K562 (cell line): ENCODE results near the gene PIH1D1. TPM values are rescaled to one million over a fixed set of nuclear protein-coding genes. Genes with fewer than 3 reads are reported as not detected.

Experiments
- CBX3 ChIP-seq, 2 experiments: IDR thresholded peaks; 1 replicate in 1 of 2; 2 replicates in 1 of 2; pipeline ENCODE4 v1.6.1; 2012; ENCODE audit warnings: inconsistent platforms in 2 of 2, low read length in 2 of 2, borderline replicate concordance in 1 of 2, control low read depth in 1 of 2
- CREB1 ChIP-seq, 2 experiments: sonication (generic) in 1 of 2; formaldehyde crosslinking in 1 of 2; IDR thresholded peaks; 2 replicates each; pipeline versions ENCODE4 v1.6.1 to v1.8.0; 2012 to 2022; ENCODE audit warnings: inconsistent platforms in 1 of 2, mild to moderate bottlenecking in 1 of 2, missing genetic modification reagents in 1 of 2, moderate library complexity in 1 of 2
- ETV5 ChIP-seq: sonication (generic); formaldehyde crosslinking; IDR thresholded peaks from 2 replicates; pipeline ENCODE4 v1.4.0; 2020; ENCODE audit warnings: low read depth, mild to moderate bottlenecking, missing genetic modification reagents
- HDAC8 ChIP-seq: fragments of 450-650 bp; IDR thresholded peaks from 2 replicates; pipeline ENCODE4 v1.6.1; 2016; ENCODE audit warnings: mild to moderate bottlenecking, missing genetic modification characterization, moderate library complexity, missing compliant biosample characterization
- HEY1 ChIP-seq: fragments of 250-450 bp; sonication (Bioruptor Pico); IDR thresholded peaks from 2 replicates; pipeline ENCODE4 v1.5.0; 2020; ENCODE audit warnings: mild to moderate bottlenecking, moderate library complexity, borderline replicate concordance
- IFI16 ChIP-seq: fragments of 250-450 bp; sonication (Bioruptor Pico); IDR thresholded peaks from 2 replicates; pipeline ENCODE4 v2.1.2; 2022; ENCODE audit warnings: mild to moderate bottlenecking, inconsistent platforms
- KDM4B ChIP-seq, 2 experiments: fragments of 450-650 bp in 1 of 2; sonication (generic) in 1 of 2; IDR thresholded peaks; 2 replicates each; pipeline ENCODE4 v1.6.1; 2016 to 2017; ENCODE audit warnings: borderline replicate concordance in 2 of 2, antibody characterized with exemption in 1 of 2, low read depth in 1 of 2, mild to moderate bottlenecking in 1 of 2
- KLF16 ChIP-seq: IDR thresholded peaks from 2 replicates; pipeline ENCODE4 v1.6.1; 2016; ENCODE audit warnings: antibody characterized with exemption
- KLF6 ChIP-seq: fragments of 250-450 bp; sonication (Bioruptor Pico); IDR thresholded peaks from 2 replicates; pipeline ENCODE4 v1.4.0; 2020; ENCODE audit warnings: mild to moderate bottlenecking, moderate library complexity, borderline replicate concordance
- MAX ChIP-seq: sonication (generic); formaldehyde crosslinking; IDR thresholded peaks from 2 replicates; pipeline ENCODE4 v1.9.0; 2022; ENCODE audit warnings: mild to moderate bottlenecking, missing genetic modification reagents
- MBD2 ChIP-seq: sonication (generic); IDR thresholded peaks from 2 replicates; pipeline ENCODE4 v1.6.1; 2016; ENCODE audit warnings: low read depth, borderline replicate concordance
- MITF ChIP-seq: IDR thresholded peaks from 2 replicates; pipeline ENCODE4 v1.6.1; 2014; ENCODE audit warnings: antibody characterized with exemption
- MNT ChIP-seq, 2 experiments: fragments of 450-650 bp; conservative IDR thresholded peaks; 2 replicates each; pipeline ENCODE4 v1.6.1; 2017; ENCODE audit warnings: mild to moderate bottlenecking in 2 of 2, moderate library complexity in 2 of 2
- PHB ChIP-seq: fragments of 250-450 bp; sonication (Bioruptor Pico); IDR thresholded peaks from 2 replicates; pipeline ENCODE4 v1.5.0; 2021
- POLR2A ChIP-seq: fragments of 450-650 bp; conservative IDR thresholded peaks from 2 replicates; pipeline ENCODE4 v1.6.1; 2016
- SRSF3 ChIP-seq: fragments of 200-400 bp; formaldehyde crosslinking; IDR thresholded peaks from 2 replicates; pipeline ENCODE4 v1.6.1; 2016; ENCODE audit warnings: mild to moderate bottlenecking, low read length, moderate library complexity; ENCODE audit not compliant: insufficient read depth
- STAT5A ChIP-seq: IDR thresholded peaks from 2 replicates; pipeline ENCODE4 v1.6.1; 2012; ENCODE audit warnings: low read length, inconsistent platforms, borderline replicate concordance
- ZBTB8A ChIP-seq: fragments of 450-650 bp; IDR thresholded peaks from 2 replicates; pipeline ENCODE4 v1.6.1; 2018; ENCODE audit warnings: mild to moderate bottlenecking, moderate library complexity; ENCODE audit not compliant: partially characterized antibody
- ZNF384 ChIP-seq: IDR thresholded peaks from 2 replicates; pipeline ENCODE4 v1.6.1; 2012; ENCODE audit warnings: low read depth, low read length, improper control_type of control experiment
- ZNF584 ChIP-seq: fragments of 200-800 bp; sonication (Bioruptor generic); IDR thresholded peaks from 2 replicates; pipeline ENCODE4 v1.6.1; 2016; ENCODE audit warnings: low read depth, mild to moderate bottlenecking, missing genetic modification characterization, missing compliant biosample characterization
- polyA plus RNA-seq, 8 experiments: library from polyadenylated mRNA; depleted of rRNA in 4 of 8; stranded (reverse) in 5 of 8; unstranded in 3 of 8; fragments of >200 nt; fragmentation: Nextera tagmentation in 2 of 8; fragmentation: Illumina TruSeq in 1 of 8; extraction: Ambion mirVana in 2 of 8; extraction: Trizol in 1 of 8; gene quantifications; 2 replicates each; pipeline versions ENCODE4 v1.2.1 to v1.2.3, GENCODE V29; 2011 to 2014; ENCODE audit warnings: inconsistent platforms in 1 of 8, missing spikeins in 1 of 8
- total RNA-seq, 7 experiments: library from RNA; depleted of rRNA in 6 of 7; stranded (reverse); fragments of >200 nt in 6 of 7; fragmentation: Illumina TruSeq in 2 of 7; extraction: Trizol in 2 of 7; gene quantifications; 2 replicates each; pipeline versions ENCODE4 v1.2.1 to v1.2.3, GENCODE V29; 2011 to 2021; ENCODE audit warnings: low replicate concordance in 1 of 7
- TF ChIP-seq, protein P1 (sequence below): fragments of 250-450 bp; sonication (Bioruptor Pico); IDR thresholded peaks from 2 replicates; pipeline ENCODE4 v1.5.0; 2020; ENCODE audit warnings: mild to moderate bottlenecking
- TF ChIP-seq, protein P2 (sequence below): fragments of 250-450 bp; sonication (Bioruptor Pico); IDR thresholded peaks from 2 replicates; pipeline ENCODE4 v1.8.0; 2022; ENCODE audit warnings: inconsistent platforms

PIH1D1 gene
- total and polyA plus RNA-seq, 9 of the 15 experiments (the other 6 are each of a cell fraction or from before 2014, with no cell fraction given), result 26.5 to 224 (median 137) TPM

GRCh38 chr19:49487277-49488045 is 35.8 kb upstream of the PIH1D1 start, which contains the start of gene RPL13A (continued):
- no peak for TF ChIP-seq STAT5A
- TF ChIP-seq PHB (CRISPR knock-in tag), result no peak
- TF ChIP-seq KLF16, result no peak
- peak; percentile 88 to 89 for TF ChIP-seq MNT (conservative IDR thresholded peaks at IDR 0.05)
- no peak for TF ChIP-seq ZBTB8A
- no peak for TF ChIP-seq CBX3 (IDR thresholded peaks at IDR 0.05; ENCODE audit: borderline replicate concordance in 1 of 2, low read length in 2 of 2)
- peak; percentile 96 for TF ChIP-seq CREB1 (IDR thresholded peaks at IDR 0.05)
- TF ChIP-seq CREB1 (CRISPR knock-in tag; IDR thresholded peaks at IDR 0.05), result peak; percentile 90
- peak; percentile 93 for TF ChIP-seq MAX (CRISPR knock-in tag)
- TF ChIP-seq MITF, result peak; percentile 69; the same call in 1 of the 2 replicates
- TF ChIP-seq KLF6 (CRISPR knock-in tag), result no peak
- TF ChIP-seq, protein P1, sequence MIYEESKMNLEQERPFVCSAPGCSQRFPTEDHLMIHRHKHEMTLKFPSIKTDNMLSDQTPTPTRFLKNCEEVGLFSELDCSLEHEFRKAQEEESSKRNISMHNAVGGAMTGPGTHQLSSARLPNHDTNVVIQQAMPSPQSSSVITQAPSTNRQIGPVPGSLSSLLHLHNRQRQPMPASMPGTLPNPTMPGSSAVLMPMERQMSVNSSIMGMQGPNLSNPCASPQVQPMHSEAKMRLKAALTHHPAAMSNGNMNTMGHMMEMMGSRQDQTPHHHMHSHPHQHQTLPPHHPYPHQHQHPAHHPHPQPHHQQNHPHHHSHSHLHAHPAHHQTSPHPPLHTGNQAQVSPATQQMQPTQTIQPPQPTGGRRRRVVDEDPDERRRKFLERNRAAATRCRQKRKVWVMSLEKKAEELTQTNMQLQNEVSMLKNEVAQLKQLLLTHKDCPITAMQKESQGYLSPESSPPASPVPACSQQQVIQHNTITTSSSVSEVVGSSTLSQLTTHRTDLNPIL (CRISPR knock-in tag), result peak; percentile 53; the same call in 1 of the 2 replicates
- no peak for TF ChIP-seq HDAC8 (tag)
- TF ChIP-seq, protein P2, sequence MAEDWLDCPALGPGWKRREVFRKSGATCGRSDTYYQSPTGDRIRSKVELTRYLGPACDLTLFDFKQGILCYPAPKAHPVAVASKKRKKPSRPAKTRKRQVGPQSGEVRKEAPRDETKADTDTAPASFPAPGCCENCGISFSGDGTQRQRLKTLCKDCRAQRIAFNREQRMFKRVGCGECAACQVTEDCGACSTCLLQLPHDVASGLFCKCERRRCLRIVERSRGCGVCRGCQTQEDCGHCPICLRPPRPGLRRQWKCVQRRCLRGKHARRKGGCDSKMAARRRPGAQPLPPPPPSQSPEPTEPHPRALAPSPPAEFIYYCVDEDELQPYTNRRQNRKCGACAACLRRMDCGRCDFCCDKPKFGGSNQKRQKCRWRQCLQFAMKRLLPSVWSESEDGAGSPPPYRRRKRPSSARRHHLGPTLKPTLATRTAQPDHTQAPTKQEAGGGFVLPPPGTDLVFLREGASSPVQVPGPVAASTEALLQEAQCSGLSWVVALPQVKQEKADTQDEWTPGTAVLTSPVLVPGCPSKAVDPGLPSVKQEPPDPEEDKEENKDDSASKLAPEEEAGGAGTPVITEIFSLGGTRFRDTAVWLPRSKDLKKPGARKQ (CRISPR knock-in tag), result no peak
- no peak for TF ChIP-seq IFI16 (CRISPR knock-in tag)
- TF ChIP-seq ZNF384, result no peak
- TF ChIP-seq ETV5 (CRISPR knock-in tag), result no peak
- TF ChIP-seq KDM4B (IDR thresholded peaks at IDR 0.05; ENCODE audit: borderline replicate concordance in 2 of 2, low read depth in 1 of 2), result no peak
- no peak for TF ChIP-seq HEY1
- no peak for TF ChIP-seq SRSF3
- TF ChIP-seq ZNF584 (CRISPR knock-in tag), result no peak
- peak; percentile 100 for TF ChIP-seq POLR2A
- peak; percentile 91 for TF ChIP-seq MBD2
